Germinal center (tissue), 1 donor: ENCODE results near the gene ZNF407.

ENCODE experiments used
- DNase-seq: peaks from one replicate; pipeline ENCODE4 v3.0.0; 2012; ENCODE audit warnings: mixed read lengths, low spot score

Gene ZNF407

GRCh38 chr18:74975001-74975400, 377.3 kb downstream of the ZNF407 start:
- no peak for DNase-seq

- DNase-seq: no peak
These were observed 378.8 kb downstream of the ZNF407 start for GRCh38 chr18:74976331-74976909.

GRCh38 chr18:74977041-74977440, 379.4 kb downstream of the ZNF407 start:
- no peak for DNase-seq

- no peak for DNase-seq
These were observed 383.0 kb downstream of the ZNF407 start for GRCh38 chr18:74980669-74981068.

GRCh38 chr18:74981476-74981875, 383.8 kb downstream of the ZNF407 start:
- no peak for DNase-seq

GRCh38 chr18:74982946-74983635, 385.4 kb downstream of the ZNF407 start:
- no peak for DNase-seq

GRCh38 chr18:74989134-74989533, 391.5 kb downstream of the ZNF407 start:
- no peak for DNase-seq

GRCh38 chr18:74990563-74991081, 393.0 kb downstream of the ZNF407 start:
- no peak for DNase-seq

GRCh38 chr18:74994502-74995418, 397.1 kb downstream of the ZNF407 start:
- peak; percentile 8 for DNase-seq

- DNase-seq: no peak
These were observed 397.7 kb downstream of the ZNF407 start for GRCh38 chr18:74995419-74995736.

- DNase-seq: no peak
These were observed 398.4 kb downstream of the ZNF407 start for GRCh38 chr18:74996055-74996454.

GRCh38 chr18:74996996-74997395, 399.3 kb downstream of the ZNF407 start:
- DNase-seq: no peak

- no peak for DNase-seq
These were observed 403.2 kb downstream of the ZNF407 start for GRCh38 chr18:75000920-75001319.

GRCh38 chr18:75003039-75003438, 405.4 kb downstream of the ZNF407 start:
- DNase-seq: no peak

GRCh38 chr18:75003764-75004690, 406.4 kb downstream of the ZNF407 start:
- no peak for DNase-seq

GRCh38 chr18:75005626-75006025, 408.0 kb downstream of the ZNF407 start:
- no peak for DNase-seq

GRCh38 chr18:75008186-75008585, 410.5 kb downstream of the ZNF407 start:
- no peak for DNase-seq

- DNase-seq: no peak
These were observed 411.6 kb downstream of the ZNF407 start for GRCh38 chr18:75009296-75009695.

- DNase-seq: no peak
These were observed 412.2 kb downstream of the ZNF407 start for GRCh38 chr18:75009878-75010277.

GRCh38 chr18:75010278-75010677, 412.6 kb downstream of the ZNF407 start:
- no peak for DNase-seq

GRCh38 chr18:75010689-75011088, 413.0 kb downstream of the ZNF407 start:
- no peak for DNase-seq
